HEK293T (cell line): ENCODE measurements around the gene PHLPP1.
"Not testable (repeated sequence)": the region's sequence is repeated elsewhere in the genome, so short reads cannot be mapped to it uniquely, and the experiment has no call there.

ENCODE experiments used
- CTCF ChIA-PET: fragments of 350-600 bp; formaldehyde crosslinking; extraction: SDS; loops from one replicate; lab custom pipeline; 2021; ENCODE audit warnings: antibody characterized with exemption, inconsistent platforms; lab: Yijun Ruan, JAX
- POLR2A ChIA-PET: fragments of 350-600 bp; formaldehyde crosslinking; extraction: SDS; loops from one replicate; lab custom pipeline; 2020; ENCODE audit warnings: antibody characterized with exemption, inconsistent platforms; lab: Yijun Ruan, JAX
- DNase-seq: peaks from one replicate; pipeline ENCODE4 v3.0.0; 2012; ENCODE audit warnings: mixed read lengths; ENCODE audit errors: extremely low spot score
- ARNT ChIP-seq: fragments of 450-650 bp; IDR thresholded peaks from 2 replicates; pipeline ENCODE4 v1.6.1; 2017; ENCODE audit warnings: mild to moderate bottlenecking
- BHLHE40 ChIP-seq: fragments of 450-650 bp; IDR thresholded peaks from 2 replicates; pipeline ENCODE4 v1.6.1; 2016; ENCODE audit warnings: mild to moderate bottlenecking, moderate library complexity, borderline replicate concordance
- CTBP1 ChIP-seq: fragments of 450-650 bp; IDR thresholded peaks from 2 replicates; pipeline ENCODE4 v1.6.1; 2016; ENCODE audit warnings: borderline replicate concordance
- ELF4 ChIP-seq: fragments of 450-650 bp; IDR thresholded peaks from 2 replicates; pipeline ENCODE4 v1.6.1; 2017; ENCODE audit warnings: antibody characterized with exemption
- FOXA1 ChIP-seq: fragments of 450-650 bp; IDR thresholded peaks from 2 replicates; pipeline ENCODE4 v1.6.1; 2016; ENCODE audit warnings: mild to moderate bottlenecking
- FOXK2 ChIP-seq: fragments of 450-650 bp; IDR thresholded peaks from 2 replicates; pipeline ENCODE4 v1.6.1; 2016; ENCODE audit warnings: mild to moderate bottlenecking
- FOXM1 ChIP-seq: fragments of 450-650 bp; IDR thresholded peaks from 2 replicates; pipeline ENCODE4 v1.6.1; 2017; ENCODE audit warnings: mild to moderate bottlenecking, borderline replicate concordance
- HDGF ChIP-seq: fragments of 450-650 bp; IDR thresholded peaks from 2 replicates; pipeline ENCODE4 v1.6.1; 2017; ENCODE audit warnings: antibody characterized with exemption, borderline replicate concordance
- L3MBTL2 ChIP-seq: fragments of 450-650 bp; conservative IDR thresholded peaks from 2 replicates; pipeline ENCODE4 v1.6.1; 2016; ENCODE audit warnings: mild to moderate bottlenecking
- LEF1 ChIP-seq: fragments of 450-650 bp; IDR thresholded peaks from 2 replicates; pipeline ENCODE4 v1.6.1; 2017; ENCODE audit warnings: mild to moderate bottlenecking, borderline replicate concordance
- NFRKB ChIP-seq: fragments of 450-650 bp; IDR thresholded peaks from 2 replicates; pipeline ENCODE4 v1.6.1; 2016; ENCODE audit warnings: mild to moderate bottlenecking, moderate library complexity
- PKNOX1 ChIP-seq: fragments of 450-650 bp; IDR thresholded peaks from 2 replicates; pipeline ENCODE4 v1.6.1; 2016
- SP1 ChIP-seq: fragments of 450-650 bp; IDR thresholded peaks from 2 replicates; pipeline ENCODE4 v1.6.1; 2017
- SUZ12 ChIP-seq: fragments of 450-650 bp; IDR thresholded peaks from 2 replicates; pipeline ENCODE4 v1.6.1; 2016; ENCODE audit warnings: mild to moderate bottlenecking
- TARDBP ChIP-seq: fragments of 450-650 bp; IDR thresholded peaks from 2 replicates; pipeline ENCODE4 v1.6.1; 2016
- ZNF384 ChIP-seq: fragments of 450-650 bp; IDR thresholded peaks from 2 replicates; pipeline ENCODE4 v1.6.1; 2016

The PHLPP1 gene

DNA sequence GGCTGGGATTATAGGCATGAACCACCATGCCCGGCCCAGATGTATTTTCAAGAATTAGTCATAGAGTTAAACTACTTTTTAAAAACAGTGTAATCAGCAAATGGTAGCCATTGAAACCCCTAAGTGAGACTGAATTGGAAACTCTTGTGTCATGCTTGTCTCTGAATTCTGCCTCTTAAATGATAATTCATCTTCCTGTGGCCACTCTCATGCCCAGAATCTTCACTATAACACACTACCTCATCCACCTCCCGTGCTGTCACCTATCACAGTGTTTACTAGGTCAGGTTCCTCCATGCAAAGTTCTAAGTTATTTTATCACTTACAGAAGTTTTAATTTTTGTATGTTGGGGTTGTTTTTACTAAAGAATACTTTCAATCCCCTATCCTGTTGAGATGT lies 197.5 kb downstream of the PHLPP1 start:
- POLR2A ChIA-PET = no interaction called here
- CTCF ChIA-PET = no interaction called here
- DNase-seq = no peak
- TF ChIP-seq L3MBTL2 (no peak), LEF1 (no peak)

GRCh38 chr18:62913824-62914223 lies 198.5 kb downstream of the PHLPP1 start:
- CTCF ChIA-PET, POLR2A ChIA-PET, DNase-seq: not testable (repeated sequence)

- ChIA-PET POLR2A (no interaction called here), CTCF (no interaction called here)
- DNase-seq = no peak
- TF ChIP-seq BHLHE40 (no peak), SP1 (no peak), ZNF384 (no peak), PKNOX1 (no peak), FOXK2 (no peak), ELF4 (no peak), NFRKB (no peak), L3MBTL2 (no peak)
These were observed 199.6 kb downstream of the PHLPP1 start for GRCh38 chr18:62914871-62915392.

- POLR2A ChIA-PET = no interaction called here
- TF ChIP-seq ELF4 (no peak), PKNOX1 (no peak), SUZ12 (no peak), HDGF (no peak), ARNT (no peak), TARDBP (no peak), LEF1 (no peak), CTBP1 (no peak), NFRKB (no peak)
- DNase-seq = no peak
- CTCF ChIA-PET = interaction anchor here (0.6 kb wide), 1 partner anchor 22 kb away, joined by 3 read pairs; no protein-coding TSS in a partner anchor
These were observed 203.0 kb downstream of the PHLPP1 start for GRCh38 chr18:62918361-62918760.

DNA sequence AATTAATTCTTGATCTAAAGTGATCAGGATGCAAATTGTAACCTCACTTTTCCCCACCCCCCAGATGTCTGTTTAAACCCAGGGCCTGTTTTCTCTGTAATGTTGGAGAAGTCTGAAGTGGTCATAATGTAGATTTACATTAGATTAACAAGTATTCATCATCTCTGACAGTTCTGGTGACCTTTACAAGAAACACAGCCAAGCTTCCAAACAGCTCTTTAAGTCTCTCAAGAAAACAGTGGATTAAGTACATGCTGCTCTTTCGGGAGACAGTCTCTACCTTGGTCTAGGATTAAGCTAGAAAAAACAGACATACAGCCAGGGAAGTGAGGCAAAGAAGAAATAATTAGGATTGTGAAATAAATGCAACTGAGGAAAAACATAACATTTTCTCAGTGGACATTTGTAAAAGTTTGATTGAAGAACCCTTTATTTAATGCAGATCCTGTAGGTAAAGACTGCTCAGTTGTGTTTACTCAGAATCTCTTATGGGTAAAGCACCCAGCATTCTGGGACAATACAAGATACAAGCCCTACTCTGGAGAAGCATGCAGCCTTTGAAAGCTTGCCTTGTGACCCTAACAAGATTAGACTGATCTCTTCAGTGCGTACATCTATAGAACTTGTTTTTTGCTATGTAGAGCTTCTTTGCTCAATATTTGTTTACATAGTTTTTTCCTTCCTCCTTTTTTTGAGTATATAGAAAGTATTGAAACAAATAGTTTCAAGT lies 203.9 kb downstream of the PHLPP1 start:
- ChIA-PET POLR2A (no interaction called here), CTCF (interaction anchor here (0.6 to 1.1 kb wide), 2 partner anchors 17 to 23 kb away, joined by 3 to 4 read pairs; no protein-coding TSS in a partner anchor)
- DNase-seq = no peak
- TF ChIP-seq SUZ12 (no peak), FOXA1 (no peak), PKNOX1 (peak; percentile 36; the same call in 1 of the 2 replicates), L3MBTL2 (no peak), CTBP1 (no peak), LEF1 (no peak), FOXM1 (no peak), NFRKB (no peak)

DNA sequence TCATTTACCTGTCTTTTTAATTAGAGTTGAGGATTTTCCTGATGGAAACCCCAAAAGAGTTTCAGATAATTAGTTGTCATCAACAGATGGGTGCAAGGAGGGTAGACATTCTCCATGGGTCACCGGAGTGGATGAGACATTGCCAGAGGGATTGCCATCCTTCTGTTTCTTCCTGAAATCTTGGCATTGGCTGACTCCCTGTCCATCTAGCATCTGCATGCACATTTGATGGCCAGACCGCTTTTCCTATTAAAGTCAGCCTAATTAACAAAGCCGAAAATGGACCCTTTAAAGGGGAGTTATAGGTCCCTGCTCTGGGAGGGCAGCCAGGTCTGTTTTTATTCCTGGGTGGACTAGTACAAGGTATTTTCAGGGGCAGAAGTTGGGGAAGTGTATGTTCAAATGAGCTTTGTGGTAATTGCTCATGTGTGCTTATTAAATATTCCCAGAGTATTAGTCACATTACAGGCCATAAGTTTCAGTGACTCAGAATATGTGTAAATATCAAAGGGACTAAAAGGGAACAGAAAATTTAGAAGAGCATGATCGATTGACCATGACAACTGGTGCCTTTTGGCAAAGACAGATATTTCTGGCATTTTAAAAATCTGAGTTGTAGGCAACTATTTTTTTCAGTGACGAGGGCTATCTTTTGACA lies 209.8 kb downstream of the PHLPP1 start:
- POLR2A ChIA-PET = no interaction called here
- no peak for DNase-seq
- CTCF ChIA-PET = no interaction called here
- TF ChIP-seq ELF4 (no peak), BHLHE40 (no peak), FOXA1 (no peak)

DNA sequence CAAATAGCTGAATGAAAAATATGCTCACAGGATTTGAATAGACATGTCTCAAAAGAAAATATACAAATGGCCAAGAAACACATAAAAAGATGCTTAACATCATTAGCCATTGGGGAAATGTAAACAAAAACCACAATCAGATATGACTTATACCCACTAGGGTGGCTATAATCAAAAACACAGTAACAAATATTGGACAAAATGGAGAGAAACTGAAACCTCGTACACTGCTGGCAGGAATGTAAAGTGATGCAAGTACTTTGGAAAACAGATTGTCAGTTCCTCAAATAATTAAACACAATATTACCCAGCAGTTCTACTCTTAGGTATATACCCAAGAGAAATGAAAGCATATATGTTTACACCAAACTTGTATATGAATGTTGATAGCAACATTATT lies 213.0 kb downstream of the PHLPP1 start:
- TF ChIP-seq ZNF384 (no peak), BHLHE40 (no peak), FOXM1 (no peak), FOXA1 (no peak), SUZ12 (no peak)
- DNase-seq = no peak
- CTCF ChIA-PET = no interaction called here
- POLR2A ChIA-PET = no interaction called here
